GM12878 (cell line): Measurements from ENCODE around the gene DPM3. TPM values are rescaled to one million over a fixed set of nuclear protein-coding genes. Genes with fewer than 3 reads are reported as not detected.

Source experiments
- ATAC-seq: fragments of 200-7000 bp; cut with Tn5 transposase; 3 replicates; pipeline ENCODE4 v1.9.1; 2020; ENCODE audit warnings: mild to moderate bottlenecking, moderate library complexity
- BruUV-seq: library from RNA; stranded (reverse); fragments of 400-500 nt; replicated peaks from 2 replicates; lab custom pipeline; 2021; lab: Mats Ljungman, UMichigan
- CTCF ChIA-PET: fragments of 300-600 bp; sonication (Branson Sonifier 250); formaldehyde crosslinking; extraction: SDS; loops from one replicate; lab custom pipeline; 2021; ENCODE audit warnings: inconsistent platforms; lab: Yijun Ruan, JAX
- POLR2A ChIA-PET: fragments of 350-600 bp; formaldehyde crosslinking; extraction: SDS; loops from one replicate; lab custom pipeline; 2021; ENCODE audit warnings: inconsistent platforms; lab: Charles Lee
- RAD21 ChIA-PET: fragments of 300-600 bp; sonication (Branson Sonifier 250); formaldehyde crosslinking; loops from one replicate; lab custom pipeline; 2023; ENCODE audit warnings: antibody characterized with exemption; ENCODE audit not compliant: unreplicated experiment; lab: Charles Lee
- SMC1A ChIA-PET: fragments of 300-600 bp; sonication (Branson Sonifier 250); formaldehyde crosslinking; loops from one replicate; lab custom pipeline; 2023; ENCODE audit not compliant: unreplicated experiment, uncharacterized antibody; lab: Charles Lee
- DNase-seq: peaks from one replicate; pipeline ENCODE4 v3.0.0-alpha.2; 2011; ENCODE audit warnings: low read depth, low spot score
- FAIRE-seq: peaks from 3 replicates; lab custom pipeline; 2011; peaks lifted over from hg19 to GRCh38; lab: Jason Lieb, UNC
- H2AFZ ChIP-seq: 2 replicates; pipeline ENCODE4 v1.6.0; 2011; ENCODE audit warnings: low read depth, low read length, control low read depth; ENCODE audit not compliant: control insufficient read depth
- H3K27ac ChIP-seq: 2 replicates; pipeline ENCODE4 v1.5.1; 2011; ENCODE audit warnings: control low read depth; ENCODE audit not compliant: control insufficient read depth, insufficient read depth
- H3K27me3 ChIP-seq, 2 experiments: replicated peaks in 1 of 2; 2 replicates each; pipeline versions ENCODE4 v1.6.0 to v1.6.1; 2011; ENCODE audit warnings: low read length in 1 of 2; ENCODE audit not compliant: control insufficient read depth in 2 of 2, insufficient read depth in 2 of 2
- H3K36me3 ChIP-seq, 2 experiments: 2 replicates each; pipeline ENCODE4 v1.5.1; 2011; ENCODE audit warnings: low read length in 1 of 2; ENCODE audit not compliant: control insufficient read depth in 2 of 2, insufficient read depth in 2 of 2
- H3K4me1 ChIP-seq: 2 replicates; pipeline ENCODE4 v1.6.1; 2011; ENCODE audit warnings: mild to moderate bottlenecking, low read length, moderate library complexity, mixed read lengths; ENCODE audit not compliant: control insufficient read depth, insufficient read depth
- H3K4me2 ChIP-seq: 2 replicates; pipeline ENCODE4 v1.6.0; 2011; ENCODE audit warnings: control low read depth; ENCODE audit not compliant: control insufficient read depth, insufficient read depth
- H3K4me3 ChIP-seq: fragments of 200-600 bp; sonication (generic); 2 replicates; pipeline ENCODE4 v1.5.1; 2016
- H3K79me2 ChIP-seq: 2 replicates; pipeline ENCODE4 v1.6.0; 2011; ENCODE audit warnings: low read length; ENCODE audit not compliant: control insufficient read depth, insufficient read depth
- H3K9ac ChIP-seq: 2 replicates; pipeline ENCODE4 v1.8.0; 2011; ENCODE audit warnings: low read length, control low read depth, mixed read lengths; ENCODE audit not compliant: control insufficient read depth, insufficient read depth
- H3K9me3 ChIP-seq: replicated peaks from 3 replicates; pipeline ENCODE4 v1.5.1; 2011; ENCODE audit warnings: mild to moderate bottlenecking, low read length; ENCODE audit not compliant: control insufficient read depth, insufficient read depth
- H4K20me1 ChIP-seq: 2 replicates; pipeline ENCODE4 v1.6.0; 2011; ENCODE audit not compliant: control insufficient read depth, insufficient read depth
- MTA3 ChIP-seq: IDR thresholded peaks from 2 replicates; pipeline ENCODE4 v1.6.1; 2012; ENCODE audit warnings: low read length, inconsistent platforms, borderline replicate concordance
- POLR2AphosphoS5 ChIP-seq: IDR thresholded peaks from 2 replicates; pipeline ENCODE4 v1.6.1; 2011; ENCODE audit warnings: mild to moderate bottlenecking, low read length, inconsistent platforms
- RELB ChIP-seq: fragments of 450-650 bp; IDR thresholded peaks from 2 replicates; pipeline ENCODE4 v1.6.1; 2017; ENCODE audit warnings: low read depth, mild to moderate bottlenecking, moderate library complexity
- ZBTB11 ChIP-seq: fragments of 450-650 bp; formaldehyde crosslinking; IDR thresholded peaks from 2 replicates; pipeline ENCODE4 v1.5.0; 2022; ENCODE audit warnings: mild to moderate bottlenecking, missing genetic modification characterization
- ZNF274 ChIP-seq: IDR thresholded peaks from one replicate; pipeline ENCODE4 v1.8.0; 2011; ENCODE audit not compliant: insufficient read length, insufficient read depth
- WGBS: methylation state at CpG from one replicate; pipeline ENCODE4 v1.1.6; 2016; ENCODE audit warnings: low lambda C conversion rate; ENCODE audit not compliant: insufficient replicate concordance, insufficient coverage; ENCODE audit errors: missing lambda C conversion rate; 5-methylcytosine and 5-hydroxymethylcytosine counted together
- in situ Hi-C: fragments of 300-500 bp; cut with MboI; formaldehyde crosslinking; loops from 9 replicates; pipeline ENCODE4 v1.14.3; 2018; ENCODE audit warnings: mixed read lengths
- intact Hi-C: fragments of 100-400 bp; cut with micrococcal nuclease; formaldehyde crosslinking; loops from one replicate; pipeline ENCODE4 v1.14.2; 2022; ENCODE audit not compliant: unreplicated experiment
- polyA plus RNA-seq, 11 experiments: library from polyadenylated mRNA; depleted of rRNA in 4 of 11; unstranded in 6 of 11; stranded (reverse) in 5 of 11; fragments of >200 nt; fragmentation: Nextera tagmentation in 4 of 11; fragmentation: Illumina TruSeq in 1 of 11; extraction: Ambion mirVana in 4 of 11; extraction: Trizol in 1 of 11; gene quantifications; 1 replicate in 1 of 11; 2 replicates in 10 of 11; pipeline versions ENCODE4 v1.2.1 to v1.2.3, GENCODE V29; 2011 to 2016; ENCODE audit warnings: inconsistent platforms in 2 of 11, missing spikeins in 2 of 11, low read depth in 1 of 11
- total RNA-seq, 4 experiments: library from RNA; depleted of rRNA in 3 of 4; stranded (reverse); fragments of >200 nt in 3 of 4; fragmentation: Illumina TruSeq in 1 of 4; extraction: Trizol in 1 of 4; gene quantifications; 2 replicates each; pipeline versions ENCODE4 v1.2.1 to v1.2.3, GENCODE V29; 2013 to 2021

Gene DPM3
- total and polyA plus RNA-seq, 10 of the 15 experiments (the other 5 are each of a cell fraction or from before 2014, with no cell fraction given), result 5.9 to 78.7 (median 25.7) TPM

GRCh38 chr1:155105604-155106011 lies 34.7 kb downstream of the DPM3 start:
- FAIRE-seq, result no peak
- ChIA-PET POLR2A (no interaction called here), RAD21 (no interaction called here), CTCF (interaction anchor here (1.6 kb wide), 1 partner anchor 10 kb away, joined by 5 read pairs; no protein-coding TSS in a partner anchor)
- WGBS, result 27% methylated on average over 7 of the region's 7 CpGs
- no peaks in the 10 kb centered on the region for H3K27me3 ChIP-seq
- H3K4me1 ChIP-seq, result no peaks in the 10 kb centered on the region
- H3K79me2 ChIP-seq, result no peaks in the 10 kb centered on the region
- H3K9ac ChIP-seq, result no peak overlapping the region
- H3K4me3 ChIP-seq, result no peak overlapping the region
- no peaks in the 10 kb centered on the region for H3K36me3 ChIP-seq
- intact Hi-C loops, result no loop called here
- TF ChIP-seq POLR2AphosphoS5, result no peak
- TF ChIP-seq RELB, result no peak
- no peak for TF ChIP-seq ZNF274
- no peak for TF ChIP-seq ZBTB11
- TF ChIP-seq MTA3, result no peak
- TF ChIP-seq, all 136 proteins: peak for 0
- ATAC-seq, result no peak
- in situ Hi-C loops, result no loop called here
- no peak for DNase-seq
- Histone ChIP-seq H4K20me1 (no peaks in the 10 kb centered on the region), H3K4me2 (no peak overlapping the region), H3K9me3 (no peaks in the 10 kb centered on the region), H3K27ac (no peak overlapping the region), H2AFZ (no peak overlapping the region)
- no TSS peak for BruUV-seq
- SMC1A ChIA-PET, result interaction anchor here (2.1 kb wide), 1 partner anchor 12 kb away, joined by 5 read pairs; no protein-coding TSS in a partner anchor
